Heart right ventricle (tissue), 16 donors: ENCODE measurements around the gene ILF2. TPM values are rescaled to one million over a fixed set of nuclear protein-coding genes. Genes with fewer than 3 reads are reported as not detected.

ENCODE experiments used
- ATAC-seq, 8 donors: fragments of 200-7000 bp; cut with Tn5 transposase; one replicate each; pipeline ENCODE4 v1.9.1; 2020; ENCODE audit warnings: mild to moderate bottlenecking in 8 of 8, moderate library complexity in 8 of 8, moderate number of reproducible peaks in 1 of 8
- DNase-seq, 2 donors: peaks; one replicate each; pipeline ENCODE4 v3.0.0-alpha.2; 2020
- H3K27ac ChIP-seq, 10 donors: fragments of 200-600 bp; sonication (generic) in 2 of 10; one replicate each; pipeline versions ENCODE4 v1.5.0 to v1.8.0; 2020 to 2022; ENCODE audit warnings: mild to moderate bottlenecking in 3 of 10
- H3K27me3 ChIP-seq, 7 donors: fragments of 200-600 bp; one replicate each; pipeline ENCODE4 v1.8.0; 2021 to 2022; ENCODE audit warnings: mild to moderate bottlenecking in 2 of 7
- H3K36me3 ChIP-seq, 9 donors: fragments of 200-600 bp; sonication (generic) in 1 of 9; one replicate each; pipeline versions ENCODE4 v1.5.0 to v1.8.0; 2020 to 2022; ENCODE audit warnings: mild to moderate bottlenecking in 2 of 9
- H3K4me1 ChIP-seq, 9 donors: fragments of 200-600 bp; sonication (generic) in 1 of 9; one replicate each; pipeline versions ENCODE4 v1.5.0 to v1.8.0; 2020 to 2022; ENCODE audit warnings: mild to moderate bottlenecking in 4 of 9
- H3K4me3 ChIP-seq, 10 donors: fragments of 200-600 bp; sonication (generic) in 2 of 10; one replicate each; pipeline versions ENCODE4 v1.5.0 to v1.8.0; 2020 to 2022; ENCODE audit warnings: mild to moderate bottlenecking in 7 of 10, moderate library complexity in 2 of 10
- H3K9me3 ChIP-seq, 11 donors: fragments of 200-600 bp in 10 of 11; sonication (generic) in 2 of 11; one replicate each; pipeline versions ENCODE4 v1.5.0 to v1.8.0; 2013 to 2022; ENCODE audit warnings: mild to moderate bottlenecking in 2 of 11, control low read depth in 1 of 11, moderate library complexity in 1 of 11
- WGBS, 2 donors: extraction: QIAGEN DNeasy Blood & Tissue Kit; methylation state at CpG; one replicate each; pipeline ENCODE4 v1.1.7; 2013; ENCODE audit warnings: inconsistent platforms in 1 of 2; 5-methylcytosine and 5-hydroxymethylcytosine counted together
- intact Hi-C, 10 donors: fragments of 100-400 bp; cut with DNase I; formaldehyde crosslinking; loops; one replicate each; pipeline versions ENCODE4 v1.11.1 to v1.14.2; 2022
- polyA plus RNA-seq, 2 donors: library from polyadenylated mRNA; stranded (reverse); fragments of 200-250 nt; gene quantifications; one replicate each; pipeline ENCODE4 v1.2.3, GENCODE V29; 2013
- total RNA-seq, 10 donors: library from RNA; stranded (reverse); fragmentation: NEBNext Ultra II Directional in 3 of 10; extraction: Animal tissue kit (Norgen Biotek cat#: 25700) in 3 of 10; gene quantifications; one replicate each; pipeline versions ENCODE4 v1.2.1 to v1.2.4, GENCODE V29; 2021 to 2023
- TF ChIP-seq, protein P1 (sequence below), 9 donors: fragments of 200-600 bp; sonication (generic) in 2 of 9; IDR thresholded peaks; one replicate each; pipeline versions ENCODE4 v1.5.0 to v1.8.0; 2021 to 2022; ENCODE audit warnings: antibody characterized with exemption in 9 of 9, mild to moderate bottlenecking in 5 of 9, moderate library complexity in 1 of 9
- donor health status: Arrhythmogenic right ventricular cardiomyopathy.
- donor health status: ischemic (EF 13 %, LVEDD 7.1; RV severe dilation, severe dysfunction).
- donor health status: healthy with polysubstance abuse.
- donor health status: DM: no; HTN: yes; CAD: no.
- donor health status: DM: no; HTN: no; CAD: no.
- donor health status: ischemic (EF 25% LVEDD 6.9; RV normal size, moderate dysfunction).
- donor health status: ischemic (EF 25% LVEDD 5.7; RV mildly dilated, moderate dysfunction).
- donor health status: healthy.
- donor health status: DM: yes; HTN: yes; CAD: no.
- donor health status: Ischemic cardiomyopathy.
- donor health status: ischemic (EF 35%, LVEDD 5.7; RV mildly dilated, moderate dysfunction).
- donor health status: nonischemic (EF 11% LVEDD 7.7; RV severe dilation, severe dysfunction).
- donor health status: DM: yes; HTN: yes; CAD: no.
- donor health status: PGD.
- donor health status: ischemic (EF 29% LVEDD 5.4; RV normal size, mild dysfunction).
- donor health status: nonischemic (EF 23%, LVEDD 6.1; RV moderate dilation, normal function).

ILF2 gene
- total and polyA plus RNA-seq, 12 donors = 17.3 to 114 (median 70.8) TPM

DNA sequence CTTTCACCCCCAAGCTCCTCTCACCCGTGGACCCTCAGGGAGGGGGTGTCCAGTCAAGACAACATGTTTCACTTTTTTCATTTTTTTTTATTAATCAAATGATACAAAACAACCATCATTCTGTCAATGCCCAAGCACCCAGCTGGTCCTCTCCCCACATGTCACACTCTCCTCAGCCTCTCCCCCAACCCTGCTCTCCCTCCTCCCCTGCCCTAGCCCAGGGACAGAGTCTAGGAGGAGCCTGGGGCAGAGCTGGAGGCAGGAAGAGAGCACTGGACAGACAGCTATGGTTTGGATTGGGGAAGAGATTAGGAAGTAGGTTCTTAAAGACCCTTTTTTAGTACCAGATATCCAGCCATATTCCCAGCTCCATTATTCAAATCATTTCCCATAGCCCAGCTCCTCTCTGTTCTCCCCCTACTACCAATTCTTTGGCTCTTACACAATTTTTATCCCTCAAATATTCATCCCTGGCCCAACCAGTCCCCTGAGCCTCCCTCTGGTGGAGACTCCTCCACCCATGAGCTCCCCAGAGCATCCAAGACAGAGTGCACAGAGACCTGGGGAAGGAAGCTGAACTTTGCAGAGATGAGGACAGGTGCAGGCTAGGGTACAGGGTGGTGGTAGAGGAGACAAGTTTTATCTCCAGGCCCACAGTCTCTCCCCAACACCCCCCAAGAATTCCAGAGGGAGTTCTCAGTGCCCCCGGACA, 56.4 kb downstream of the ILF2 start:
- 81 to 94% methylated on average over 2 of the region's 2 CpGs for WGBS, 2 donors
- H3K27ac ChIP-seq = peak overlapping the region in 1 of 10 donors; percentile 3
- TF ChIP-seq, protein P1, sequence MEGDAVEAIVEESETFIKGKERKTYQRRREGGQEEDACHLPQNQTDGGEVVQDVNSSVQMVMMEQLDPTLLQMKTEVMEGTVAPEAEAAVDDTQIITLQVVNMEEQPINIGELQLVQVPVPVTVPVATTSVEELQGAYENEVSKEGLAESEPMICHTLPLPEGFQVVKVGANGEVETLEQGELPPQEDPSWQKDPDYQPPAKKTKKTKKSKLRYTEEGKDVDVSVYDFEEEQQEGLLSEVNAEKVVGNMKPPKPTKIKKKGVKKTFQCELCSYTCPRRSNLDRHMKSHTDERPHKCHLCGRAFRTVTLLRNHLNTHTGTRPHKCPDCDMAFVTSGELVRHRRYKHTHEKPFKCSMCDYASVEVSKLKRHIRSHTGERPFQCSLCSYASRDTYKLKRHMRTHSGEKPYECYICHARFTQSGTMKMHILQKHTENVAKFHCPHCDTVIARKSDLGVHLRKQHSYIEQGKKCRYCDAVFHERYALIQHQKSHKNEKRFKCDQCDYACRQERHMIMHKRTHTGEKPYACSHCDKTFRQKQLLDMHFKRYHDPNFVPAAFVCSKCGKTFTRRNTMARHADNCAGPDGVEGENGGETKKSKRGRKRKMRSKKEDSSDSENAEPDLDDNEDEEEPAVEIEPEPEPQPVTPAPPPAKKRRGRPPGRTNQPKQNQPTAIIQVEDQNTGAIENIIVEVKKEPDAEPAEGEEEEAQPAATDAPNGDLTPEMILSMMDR (IDR thresholded peaks at IDR 0.05) = no peak

DNA sequence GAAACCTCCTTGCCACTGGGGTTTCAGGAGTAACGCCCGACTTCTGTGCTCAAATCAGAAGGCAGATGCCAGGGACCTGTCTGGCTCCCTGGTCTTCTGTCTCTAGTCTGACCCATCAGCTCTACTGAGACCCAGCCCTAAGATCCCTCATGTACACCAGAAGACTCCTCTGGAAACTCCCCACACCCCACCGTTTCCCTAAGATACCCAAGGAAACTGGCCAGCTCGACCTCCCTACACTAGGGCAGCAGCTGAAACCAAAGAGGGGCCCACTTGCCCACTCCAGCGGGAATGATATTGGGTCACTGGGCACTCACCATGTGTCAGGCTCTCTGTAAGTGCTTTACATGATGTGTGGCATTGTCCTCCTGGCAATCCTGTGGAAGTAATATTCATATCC, 57.4 kb downstream of the ILF2 start:
- Histone ChIP-seq H3K27ac (peak overlapping the region in 9 of 10 donors; percentile 41 to 91 (median 87)), H3K4me3 (peak overlapping the region in 6 of 10 donors; percentile 49 to 67 (median 62)), H3K4me1 (peaks cover 14 to 62% (median 44%) of the 10 kb centered on the region in 9 donors), H3K9me3 (no peaks in the 10 kb centered on the region), H3K27me3 (no peaks in the 10 kb centered on the region), H3K36me3 (peaks cover 0 to 5% (median 0%) of the 10 kb centered on the region in 9 donors)
- DNase-seq = no peak
- intact Hi-C loops = loop anchor here in 2 of 10 donors (5.0 to 10.0 kb wide), 2 partner anchors 79 to 81 kb away; partner anchors contain the start of gene S100A6 (in 1 of the 2)
- WGBS, 2 donors = 85% methylated on average over 5 of the region's 5 CpGs
- TF ChIP-seq, protein P1 (IDR thresholded peaks at IDR 0.05) = no peak
- ATAC-seq = no peak

More for the DNA sequence above, 56.4 kb downstream of the ILF2 start:
- H3K36me3 ChIP-seq = peaks cover 0 to 14% (median 6%) of the 10 kb centered on the region in 9 donors
- H3K27me3 ChIP-seq = no peaks in the 10 kb centered on the region
- intact Hi-C loops = loop anchor here in 2 of 10 donors (5.0 to 10.0 kb wide), 2 partner anchors 80 to 82 kb away; partner anchors contain the start of gene S100A6 (in 1 of the 2)
- ATAC-seq (no peak), DNase-seq (no peak)
- H3K4me1 ChIP-seq = peaks cover 12 to 54% (median 40%) of the 10 kb centered on the region in 9 donors
- H3K4me3 ChIP-seq = no peak overlapping the region
- H3K9me3 ChIP-seq = no peaks in the 10 kb centered on the region

DNA sequence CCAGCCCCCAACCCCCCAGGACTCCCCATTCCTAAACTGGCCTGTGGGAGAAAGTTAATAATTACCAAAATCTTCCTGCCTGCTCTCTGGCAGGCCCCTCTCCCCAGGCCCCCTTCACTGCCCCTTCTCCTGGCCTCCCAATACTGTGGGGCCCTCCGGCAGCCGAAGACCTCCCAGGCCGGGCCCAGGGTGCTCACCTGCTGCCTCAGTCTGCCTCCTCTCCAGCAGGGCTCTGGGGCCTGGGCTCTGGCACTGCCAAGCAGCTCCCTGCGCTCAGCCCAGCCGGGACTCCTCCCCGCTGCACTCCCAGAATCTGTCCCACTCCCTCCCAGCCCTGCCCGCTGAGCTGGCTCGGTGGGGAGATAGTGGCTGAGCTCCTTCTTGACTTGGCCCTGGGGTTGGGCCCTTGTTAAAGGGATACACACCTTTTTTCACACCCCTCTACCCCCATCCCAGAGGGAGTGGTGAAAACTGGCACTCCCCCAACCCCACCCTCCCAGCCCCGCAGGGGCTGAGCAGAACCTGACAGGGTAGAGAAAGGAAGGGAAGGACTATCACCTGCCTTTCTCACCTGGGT, 58.0 kb downstream of the ILF2 start, which contains the start of gene S100A16:
TSS of gene S100A16 (minus strand) at position 383 of the 577 bp plus-strand sequence. CDS start 4,986 bp downstream, outside the sequence.
- TF ChIP-seq, protein P1 (IDR thresholded peaks at IDR 0.05) = no peak
- no peaks in the 10 kb centered on the region for H3K27me3 ChIP-seq
- ATAC-seq = peak; percentile 53 to 84 (median 72)
- H3K9me3 ChIP-seq = no peaks in the 10 kb centered on the region
- intact Hi-C loops = loop anchor here in 2 of 10 donors (5.0 to 10.0 kb wide), 2 partner anchors 78 to 81 kb away; partner anchors contain the start of gene S100A6 (in 1 of the 2)
- peak; percentile 74 to 80 for DNase-seq
- H3K36me3 ChIP-seq = peaks cover 0 to 1% (median 0%) of the 10 kb centered on the region in 9 donors
- peak within 1 kb of the TSS; percentile 30 to 67 (median 58) for H3K4me3 ChIP-seq
- peaks cover 13 to 66% (median 42%) of the 10 kb centered on the region in 9 donors for H3K4me1 ChIP-seq
- 37 to 43% methylated on average over 9 of the region's 9 CpGs for WGBS, 2 donors
- H3K27ac ChIP-seq = peak within 1 kb of the TSS; percentile 41 to 91 (median 86)

DNA sequence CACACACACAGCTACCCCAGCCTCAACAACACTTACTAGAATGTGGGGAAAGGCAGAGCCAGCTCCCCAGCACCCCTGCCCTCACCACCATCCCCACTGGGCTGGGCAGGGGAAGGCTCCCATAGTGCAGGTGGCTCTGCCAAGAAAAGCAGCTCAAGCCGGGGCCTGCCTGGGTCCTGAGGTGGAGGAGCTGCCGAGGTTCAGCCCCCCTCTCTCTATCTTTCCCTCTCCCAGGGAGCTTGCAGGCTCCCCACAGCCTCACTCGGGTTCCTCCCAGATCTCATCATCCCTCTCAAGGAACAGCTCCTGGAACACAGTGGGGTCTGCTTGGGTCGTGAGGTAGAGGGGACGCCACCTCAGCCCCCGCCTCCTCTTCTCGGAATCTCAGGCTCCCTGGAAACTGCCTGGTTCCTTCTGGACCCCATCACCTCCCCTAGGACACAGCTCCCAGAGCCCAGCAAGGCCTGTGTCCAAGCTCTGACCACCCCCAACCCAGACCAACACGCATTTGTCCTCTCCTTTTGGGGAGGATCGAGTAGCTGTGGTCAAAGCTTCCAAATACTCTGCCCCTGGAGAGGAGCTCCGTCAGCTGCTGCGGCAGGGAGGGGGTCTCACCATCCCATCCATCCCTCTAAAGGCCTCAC, 58.6 kb downstream of the ILF2 start:
- H3K4me1 ChIP-seq = peaks cover 10 to 66% (median 36%) of the 10 kb centered on the region in 9 donors
- intact Hi-C loops = loop anchor here in 2 of 10 donors (5.0 to 10.0 kb wide), 2 partner anchors 77 to 80 kb away; partner anchors contain the start of gene S100A6 (in 1 of the 2)
- H3K9me3 ChIP-seq = no peaks in the 10 kb centered on the region
- no peaks in the 10 kb centered on the region for H3K27me3 ChIP-seq
- TF ChIP-seq, protein P1 (IDR thresholded peaks at IDR 0.05) = no peak
- 31 to 55% methylated on average over 11 of the region's 11 CpGs for WGBS, 2 donors
- H3K36me3 ChIP-seq = peaks cover 0 to 8% (median 6%) of the 10 kb centered on the region in 9 donors
- peak overlapping the region; percentile 41 to 91 (median 86) for H3K27ac ChIP-seq
- DNase-seq = no peak
- peak in 1 of 8 donors; percentile 12 for ATAC-seq
- H3K4me3 ChIP-seq = peak overlapping the region; percentile 30 to 67 (median 58)
